K562 (cell line): ENCODE data around the gene MDC1. TPM values are rescaled to one million over a fixed set of nuclear protein-coding genes. Genes with fewer than 3 reads are reported as not detected.

ENCODE experiments used
- CHD7 ChIP-seq: fragments of 200-600 bp; sonication (generic); IDR thresholded peaks from one replicate; pipeline ENCODE4 v1.6.1; 2012; ENCODE audit warnings: mild to moderate bottlenecking, low read depth, low read length, inconsistent platforms
- polyA plus RNA-seq, 8 experiments: library from polyadenylated mRNA; depleted of rRNA in 4 of 8; stranded (reverse) in 5 of 8; unstranded in 3 of 8; fragments of >200 nt; fragmentation: Nextera tagmentation in 2 of 8; fragmentation: Illumina TruSeq in 1 of 8; extraction: Ambion mirVana in 2 of 8; extraction: Trizol in 1 of 8; gene quantifications; 2 replicates each; pipeline versions ENCODE4 v1.2.1 to v1.2.3, GENCODE V29; 2011 to 2014; ENCODE audit warnings: inconsistent platforms in 1 of 8, missing spikeins in 1 of 8
- total RNA-seq, 7 experiments: library from RNA; depleted of rRNA in 6 of 7; stranded (reverse); fragments of >200 nt in 6 of 7; fragmentation: Illumina TruSeq in 2 of 7; extraction: Trizol in 2 of 7; gene quantifications; 2 replicates each; pipeline versions ENCODE4 v1.2.1 to v1.2.3, GENCODE V29; 2011 to 2021; ENCODE audit warnings: low replicate concordance in 1 of 7

MDC1 gene
- total and polyA plus RNA-seq, 9 of the 15 experiments (the other 6 are each of a cell fraction or from before 2014, with no cell fraction given): 8.2 to 114 (median 20.0) TPM

GRCh38 chr6:30696432-30696831 lies 20.6 kb downstream of the MDC1 start (continued):
- TF ChIP-seq CHD7: no peak
